Measurements from ENCODE around the gene P3H2. TPM values are rescaled to one million over a fixed set of nuclear protein-coding genes. Genes with fewer than 3 reads are reported as not detected.
"Not testable (repeated sequence)": the region's sequence is repeated elsewhere in the genome, so short reads cannot be mapped to it uniquely, and the experiment has no call there.

Gene P3H2
- total and polyA plus RNA-seq, 11 donors = 0.55 to 24.8 (median 3.8) TPM

DNA sequence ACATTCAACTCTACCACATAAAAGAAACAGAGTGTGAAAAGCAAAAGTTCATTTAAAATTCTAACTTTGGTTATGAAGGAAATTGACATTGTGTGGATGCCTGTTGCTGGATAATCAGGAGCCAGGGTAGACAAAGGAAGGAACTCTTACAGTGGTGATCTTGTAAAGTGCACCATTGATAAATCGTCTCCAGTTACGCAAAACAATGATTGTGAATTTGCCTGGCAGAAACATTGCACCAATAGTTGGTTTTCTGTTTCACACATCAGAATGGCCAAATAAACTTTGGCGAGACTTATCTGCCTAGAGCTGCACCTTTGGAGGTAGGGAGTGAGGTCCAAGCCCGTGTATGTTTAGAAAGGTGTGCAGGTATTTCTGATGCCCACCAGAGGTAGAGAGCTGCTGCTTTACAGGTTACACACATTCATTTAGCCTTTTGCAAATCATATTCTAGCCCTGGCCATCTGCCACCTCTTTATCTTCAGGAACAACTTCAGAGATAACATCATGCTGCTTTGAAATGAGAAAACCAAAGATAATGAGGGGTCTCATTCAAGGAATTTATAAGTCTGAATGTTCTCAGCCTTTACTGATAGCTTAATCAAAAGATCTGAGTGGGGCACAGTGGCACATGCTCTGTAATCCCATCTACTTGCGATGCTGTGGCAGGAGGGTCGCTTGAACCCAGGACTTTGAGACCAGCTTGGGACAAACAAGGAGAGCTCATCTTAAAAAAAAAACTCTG lies 47.4 kb upstream of the P3H2 start:
- Histone ChIP-seq H3K27me3 (no peaks in the 10 kb centered on the region), H3K4me3 (no peak overlapping the region), H3K27ac (no peak overlapping the region), H3K9me3 (no peaks in the 10 kb centered on the region), H3K36me3 (no peaks in the 10 kb centered on the region), H3K4me1 (peaks cover 0 to 11% (median 0%) of the 10 kb centered on the region in 12 donors)
- no peak for DNase-seq
- TF ChIP-seq, protein P1, sequence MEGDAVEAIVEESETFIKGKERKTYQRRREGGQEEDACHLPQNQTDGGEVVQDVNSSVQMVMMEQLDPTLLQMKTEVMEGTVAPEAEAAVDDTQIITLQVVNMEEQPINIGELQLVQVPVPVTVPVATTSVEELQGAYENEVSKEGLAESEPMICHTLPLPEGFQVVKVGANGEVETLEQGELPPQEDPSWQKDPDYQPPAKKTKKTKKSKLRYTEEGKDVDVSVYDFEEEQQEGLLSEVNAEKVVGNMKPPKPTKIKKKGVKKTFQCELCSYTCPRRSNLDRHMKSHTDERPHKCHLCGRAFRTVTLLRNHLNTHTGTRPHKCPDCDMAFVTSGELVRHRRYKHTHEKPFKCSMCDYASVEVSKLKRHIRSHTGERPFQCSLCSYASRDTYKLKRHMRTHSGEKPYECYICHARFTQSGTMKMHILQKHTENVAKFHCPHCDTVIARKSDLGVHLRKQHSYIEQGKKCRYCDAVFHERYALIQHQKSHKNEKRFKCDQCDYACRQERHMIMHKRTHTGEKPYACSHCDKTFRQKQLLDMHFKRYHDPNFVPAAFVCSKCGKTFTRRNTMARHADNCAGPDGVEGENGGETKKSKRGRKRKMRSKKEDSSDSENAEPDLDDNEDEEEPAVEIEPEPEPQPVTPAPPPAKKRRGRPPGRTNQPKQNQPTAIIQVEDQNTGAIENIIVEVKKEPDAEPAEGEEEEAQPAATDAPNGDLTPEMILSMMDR (IDR thresholded peaks at IDR 0.05) = no peak
- TF ChIP-seq POLR2A (IDR thresholded peaks at IDR 0.05) = no peak
- 54 to 78% (median 65%) methylated on average over 6 of the region's 6 CpGs for WGBS, 4 donors
- intact Hi-C loops (cut with DNase I) = no loop called here
- no peak for ATAC-seq

DNA sequence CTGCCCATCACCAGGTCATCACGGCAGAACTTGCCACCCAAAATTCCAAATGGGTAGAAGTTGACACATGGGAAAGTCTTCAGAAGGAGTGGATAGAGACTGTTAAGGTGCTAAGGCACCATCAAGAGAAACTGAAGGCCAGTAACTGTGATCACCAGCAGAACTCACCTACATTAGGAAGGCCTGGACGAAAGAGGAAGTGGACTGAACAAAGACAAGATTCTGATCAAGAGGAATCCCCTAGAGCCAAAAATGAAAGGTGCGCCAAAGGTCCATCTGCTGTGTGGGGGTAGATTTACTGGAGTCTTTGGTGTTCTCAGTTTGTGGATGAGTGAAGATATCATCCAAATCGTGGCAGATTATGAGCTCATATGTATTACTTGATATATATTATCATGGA lies 46.3 kb upstream of the P3H2 start:
- no peak for TF ChIP-seq POLR2A (IDR thresholded peaks at IDR 0.05)
- TF ChIP-seq, protein P1 (IDR thresholded peaks at IDR 0.05) = no peak
- Histone ChIP-seq H3K36me3 (no peaks in the 10 kb centered on the region), H3K4me3 (no peak overlapping the region), H3K27me3 (no peaks in the 10 kb centered on the region), H3K27ac (no peak overlapping the region), H3K9me3 (no peaks in the 10 kb centered on the region), H3K4me1 (peaks cover 0 to 11% (median 0%) of the 10 kb centered on the region in 12 donors)
- intact Hi-C loops (cut with DNase I) = no loop called here
- DNase-seq (no peak), ATAC-seq (no peak)
- 82 to 92% (median 83%) methylated on average over 4 of the region's 4 CpGs for WGBS, 4 donors

DNA sequence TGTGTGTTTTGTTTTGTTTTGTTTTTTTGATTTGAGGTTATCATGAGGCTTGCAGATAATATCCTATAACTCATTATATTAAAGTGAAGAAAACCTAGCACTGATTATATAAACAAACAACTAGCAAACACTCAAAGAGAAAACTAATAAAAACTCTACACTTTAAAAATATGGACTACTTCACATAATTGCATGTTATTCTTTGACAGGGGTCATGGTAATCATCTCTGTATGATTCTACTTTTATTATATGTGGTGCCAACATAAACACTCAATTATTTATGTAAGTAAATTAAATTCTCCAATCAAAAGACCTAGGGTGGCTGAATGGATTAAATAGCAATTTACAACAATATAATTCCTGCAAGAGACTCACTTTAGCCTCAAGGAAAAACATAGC lies 44.6 kb upstream of the P3H2 start:
- H3K4me1 ChIP-seq = peaks cover 0 to 11% (median 0%) of the 10 kb centered on the region in 12 donors
- H3K27ac ChIP-seq = no peak overlapping the region
- ATAC-seq = no peak
- H3K36me3 ChIP-seq = no peaks in the 10 kb centered on the region
- no peaks in the 10 kb centered on the region for H3K9me3 ChIP-seq
- no peaks in the 10 kb centered on the region for H3K27me3 ChIP-seq
- no peak for DNase-seq
- TF ChIP-seq, protein P1 (IDR thresholded peaks at IDR 0.05) = no peak
- no peak for TF ChIP-seq POLR2A (IDR thresholded peaks at IDR 0.05)
- no peak overlapping the region for H3K4me3 ChIP-seq
- intact Hi-C loops (cut with DNase I) = no loop called here

DNA sequence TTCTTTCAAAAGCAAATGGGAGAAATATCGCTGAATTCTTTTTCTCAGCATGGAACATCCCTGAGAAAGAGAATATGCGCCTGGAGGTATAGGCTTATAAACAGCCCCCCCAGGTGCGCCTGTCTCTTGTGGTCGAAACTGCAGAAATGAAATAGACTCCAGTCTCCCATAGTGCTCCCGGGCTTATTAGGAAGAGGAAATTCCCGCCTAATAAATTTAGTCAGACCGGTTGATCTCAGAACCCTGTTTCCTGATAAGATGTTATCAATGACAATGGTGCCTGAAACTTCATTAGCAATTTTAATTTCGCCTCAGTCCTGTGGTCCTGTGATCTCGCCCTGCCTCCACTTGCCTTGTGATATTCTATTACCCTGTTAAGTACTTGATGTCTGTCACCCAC lies 41.3 kb upstream of the P3H2 start:
- intact Hi-C loops (cut with DNase I); H3K4me3 ChIP-seq; DNase-seq; ATAC-seq; H3K27me3 ChIP-seq; H3K9me3 ChIP-seq; H3K27ac ChIP-seq; H3K4me1 ChIP-seq; H3K36me3 ChIP-seq: not testable (repeated sequence)
- WGBS, 4 donors = 76 to 88% (median 83%) methylated on average over 8 to 9 of the region's 9 CpGs
